Adipocyte (in vitro differentiated cells): ENCODE measurements around the gene NFKB1.
A peak's percentile ranks its signal among the peaks of the same experiment; 100 is the strongest.

Experiments
- DNase-seq: peaks from one replicate; pipeline ENCODE4 v3.0.0-alpha.2; 2015; ENCODE audit warnings: low read depth
- H3K27me3 ChIP-seq: replicated peaks from 2 replicates; pipeline ENCODE4 v1.7.0; 2013; ENCODE audit warnings: mild to moderate bottlenecking, low read length, moderate library complexity; ENCODE audit not compliant: control insufficient read depth, insufficient read depth
- H3K36me3 ChIP-seq: 2 replicates; pipeline ENCODE4 v1.7.0; 2013; ENCODE audit warnings: low read length, mild to moderate bottlenecking, moderate library complexity; ENCODE audit not compliant: control insufficient read depth, insufficient read depth, severe bottlenecking
- H3K4me1 ChIP-seq: 2 replicates; pipeline ENCODE4 v1.7.0; 2013; ENCODE audit warnings: mild to moderate bottlenecking, low read length, moderate library complexity; ENCODE audit not compliant: control insufficient read depth, insufficient read depth
- H3K4me3 ChIP-seq: 2 replicates; pipeline ENCODE4 v1.7.0; 2013; ENCODE audit warnings: mild to moderate bottlenecking, low read length, moderate library complexity
- H3K9ac ChIP-seq: 2 replicates; pipeline ENCODE4 v1.7.0; 2013; ENCODE audit warnings: mild to moderate bottlenecking, low read length, moderate library complexity
- H3K9me3 ChIP-seq: 2 replicates; pipeline ENCODE4 v1.7.0; 2013; ENCODE audit warnings: mild to moderate bottlenecking, low read length, moderate library complexity; ENCODE audit not compliant: control insufficient read depth

Gene NFKB1

GRCh38 chr4:102586644-102587021 lies 85.5 kb downstream of the NFKB1 start:
- H3K4me3 ChIP-seq: no peak overlapping the region
- peaks cover 88% of the 10 kb centered on the region for H3K36me3 ChIP-seq
- peaks cover 3% of the 10 kb centered on the region for H3K9me3 ChIP-seq
- H3K4me1 ChIP-seq: no peaks in the 10 kb centered on the region
- no peaks in the 10 kb centered on the region for H3K27me3 ChIP-seq
- no peak for DNase-seq
- H3K9ac ChIP-seq: no peak overlapping the region

GRCh38 chr4:102589743-102590142 lies 88.6 kb downstream of the NFKB1 start:
- peaks cover 5% of the 10 kb centered on the region for H3K9me3 ChIP-seq
- no peak overlapping the region for H3K4me3 ChIP-seq
- no peaks in the 10 kb centered on the region for H3K27me3 ChIP-seq
- DNase-seq: no peak
- no peaks in the 10 kb centered on the region for H3K4me1 ChIP-seq
- no peak overlapping the region for H3K9ac ChIP-seq
- H3K36me3 ChIP-seq: peaks cover 72% of the 10 kb centered on the region

GRCh38 chr4:102592256-102592655 lies 91.1 kb downstream of the NFKB1 start:
- DNase-seq: no peak
- H3K9ac ChIP-seq: no peak overlapping the region
- H3K27me3 ChIP-seq: no peaks in the 10 kb centered on the region
- H3K36me3 ChIP-seq: peaks cover 76% of the 10 kb centered on the region
- no peaks in the 10 kb centered on the region for H3K4me1 ChIP-seq
- H3K4me3 ChIP-seq: no peak overlapping the region
- H3K9me3 ChIP-seq: peaks cover 5% of the 10 kb centered on the region

- no peak overlapping the region for H3K4me3 ChIP-seq
- no peaks in the 10 kb centered on the region for H3K4me1 ChIP-seq
- H3K27me3 ChIP-seq: no peaks in the 10 kb centered on the region
- H3K36me3 ChIP-seq: peaks cover 76% of the 10 kb centered on the region
- H3K9me3 ChIP-seq: peaks cover 5% of the 10 kb centered on the region
- H3K9ac ChIP-seq: no peak overlapping the region
- DNase-seq: no peak
Measured at GRCh38 chr4:102593147-102593546, 92.0 kb downstream of the NFKB1 start.

- DNase-seq: no peak
- Histone ChIP-seq H3K36me3 (peaks cover 78% of the 10 kb centered on the region), H3K27me3 (no peaks in the 10 kb centered on the region), H3K9ac (no peak overlapping the region), H3K4me3 (no peak overlapping the region), H3K9me3 (peaks cover 5% of the 10 kb centered on the region), H3K4me1 (no peaks in the 10 kb centered on the region)
Measured at GRCh38 chr4:102594000-102594399, 92.8 kb downstream of the NFKB1 start.

GRCh38 chr4:102596532-102596931 lies 95.4 kb downstream of the NFKB1 start:
- Histone ChIP-seq H3K9ac (no peak overlapping the region), H3K36me3 (peaks cover 76% of the 10 kb centered on the region), H3K4me3 (no peak overlapping the region), H3K9me3 (peaks cover 3% of the 10 kb centered on the region), H3K27me3 (no peaks in the 10 kb centered on the region), H3K4me1 (no peaks in the 10 kb centered on the region)
- DNase-seq: no peak

GRCh38 chr4:102598086-102598761 lies 97.1 kb downstream of the NFKB1 start:
- Histone ChIP-seq H3K9ac (no peak overlapping the region), H3K4me1 (no peaks in the 10 kb centered on the region), H3K36me3 (peaks cover 83% of the 10 kb centered on the region), H3K27me3 (no peaks in the 10 kb centered on the region), H3K4me3 (no peak overlapping the region), H3K9me3 (no peaks in the 10 kb centered on the region)
- DNase-seq: peak; percentile 45

GRCh38 chr4:102598762-102599374 lies 97.7 kb downstream of the NFKB1 start:
- peak; percentile 44 for DNase-seq
- no peak overlapping the region for H3K4me3 ChIP-seq
- no peaks in the 10 kb centered on the region for H3K27me3 ChIP-seq
- H3K4me1 ChIP-seq: no peaks in the 10 kb centered on the region
- H3K9ac ChIP-seq: no peak overlapping the region
- peaks cover 85% of the 10 kb centered on the region for H3K36me3 ChIP-seq
- H3K9me3 ChIP-seq: no peaks in the 10 kb centered on the region

GRCh38 chr4:102599455-102599854 lies 98.3 kb downstream of the NFKB1 start:
- no peak overlapping the region for H3K9ac ChIP-seq
- no peaks in the 10 kb centered on the region for H3K4me1 ChIP-seq
- H3K27me3 ChIP-seq: no peaks in the 10 kb centered on the region
- no peak for DNase-seq
- H3K9me3 ChIP-seq: no peaks in the 10 kb centered on the region
- no peak overlapping the region for H3K4me3 ChIP-seq
- H3K36me3 ChIP-seq: peaks cover 87% of the 10 kb centered on the region

- peak; percentile 22 for DNase-seq
- no peak overlapping the region for H3K4me3 ChIP-seq
- H3K27me3 ChIP-seq: no peaks in the 10 kb centered on the region
- H3K9me3 ChIP-seq: no peaks in the 10 kb centered on the region
- peaks cover 85% of the 10 kb centered on the region for H3K36me3 ChIP-seq
- H3K4me1 ChIP-seq: no peaks in the 10 kb centered on the region
- H3K9ac ChIP-seq: no peak overlapping the region
Measured at GRCh38 chr4:102599886-102600285, 98.7 kb downstream of the NFKB1 start.

GRCh38 chr4:102600689-102601088 lies 99.5 kb downstream of the NFKB1 start:
- Histone ChIP-seq H3K27me3 (no peaks in the 10 kb centered on the region), H3K36me3 (peaks cover 77% of the 10 kb centered on the region), H3K9me3 (no peaks in the 10 kb centered on the region), H3K4me1 (no peaks in the 10 kb centered on the region), H3K4me3 (no peak overlapping the region), H3K9ac (no peak overlapping the region)
- DNase-seq: no peak
